ENCODE measurements around the gene DYNC1LI1. TPM values are rescaled to one million over a fixed set of nuclear protein-coding genes. Genes with fewer than 3 reads are reported as not detected.

The DYNC1LI1 gene
- total RNA-seq, 1 donor = 34.4 TPM

DNA sequence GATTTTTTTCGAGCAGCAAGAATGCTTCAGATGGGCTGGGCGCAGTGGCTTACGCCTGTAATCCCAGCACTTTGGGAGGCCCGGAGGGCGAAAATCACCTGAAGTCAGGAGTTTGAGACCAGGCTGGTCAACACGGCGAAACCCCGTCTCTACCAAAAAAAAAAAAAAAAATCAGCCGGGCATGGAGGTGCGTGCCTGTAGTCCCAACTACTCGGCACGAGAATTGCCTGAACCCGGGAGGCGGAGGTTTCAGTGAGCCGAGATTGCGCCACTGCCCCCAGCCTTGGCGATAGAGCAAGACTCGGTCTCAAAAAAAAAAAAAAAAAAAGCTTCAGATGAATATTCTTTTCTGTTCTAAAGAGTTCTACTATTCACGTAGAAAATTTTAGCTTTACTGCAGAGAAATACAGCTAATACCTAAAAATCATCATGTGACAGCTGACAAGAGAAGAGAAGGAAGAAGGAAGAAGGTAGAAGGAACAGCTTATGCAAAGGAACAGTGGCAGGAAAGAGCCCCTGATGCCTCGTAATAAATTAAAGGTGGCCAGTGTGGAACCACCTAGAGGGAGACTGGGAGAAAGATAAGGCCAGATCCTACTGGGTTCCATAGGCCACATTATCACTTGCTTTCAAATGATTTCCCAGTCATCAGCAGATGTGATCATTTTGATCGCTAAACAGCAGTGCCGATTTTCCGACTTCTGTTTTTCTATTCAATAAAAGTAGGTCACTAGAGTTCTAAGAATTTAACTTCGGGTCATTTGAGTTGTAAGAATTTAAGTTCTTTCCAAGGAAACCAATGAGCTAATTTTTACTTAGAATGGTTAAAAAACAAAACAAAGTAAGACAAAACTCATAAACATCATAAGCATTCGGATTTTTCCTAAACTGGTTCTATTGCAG is 69.5 kb downstream of the DYNC1LI1 start:
- Histone ChIP-seq H2AFZ (ENCODE audit: low read length) (no peak overlapping the region), H4K20me1 (ENCODE audit: insufficient read depth, low read length) (peaks cover 24% of the 10 kb centered on the region), H3K27me3 (ENCODE audit: insufficient read depth, low read length) (no peaks in the 10 kb centered on the region), H3K36me3 (ENCODE audit: insufficient read depth, low read length) (no peaks in the 10 kb centered on the region), H3K9me3 (ENCODE audit: low read depth, low read length) (no peaks in the 10 kb centered on the region), H3K79me2 (ENCODE audit: insufficient read depth, low read length) (peaks cover 50% of the 10 kb centered on the region), H3K27ac (ENCODE audit: low read depth, low read length) (peak overlapping the region; percentile 86), H3K4me2 (ENCODE audit: insufficient read depth, low read length) (peak overlapping the region; percentile 87), H3K4me1 (ENCODE audit: insufficient read depth, low read length) (peaks cover 13% of the 10 kb centered on the region), H3K4me3 (ENCODE audit: insufficient read depth, low read length) (peak overlapping the region; percentile 93)
- no peak for DNase-seq (ENCODE audit: insufficient read length, low spot score, missing footprints)
- TF ChIP-seq, protein P1, sequence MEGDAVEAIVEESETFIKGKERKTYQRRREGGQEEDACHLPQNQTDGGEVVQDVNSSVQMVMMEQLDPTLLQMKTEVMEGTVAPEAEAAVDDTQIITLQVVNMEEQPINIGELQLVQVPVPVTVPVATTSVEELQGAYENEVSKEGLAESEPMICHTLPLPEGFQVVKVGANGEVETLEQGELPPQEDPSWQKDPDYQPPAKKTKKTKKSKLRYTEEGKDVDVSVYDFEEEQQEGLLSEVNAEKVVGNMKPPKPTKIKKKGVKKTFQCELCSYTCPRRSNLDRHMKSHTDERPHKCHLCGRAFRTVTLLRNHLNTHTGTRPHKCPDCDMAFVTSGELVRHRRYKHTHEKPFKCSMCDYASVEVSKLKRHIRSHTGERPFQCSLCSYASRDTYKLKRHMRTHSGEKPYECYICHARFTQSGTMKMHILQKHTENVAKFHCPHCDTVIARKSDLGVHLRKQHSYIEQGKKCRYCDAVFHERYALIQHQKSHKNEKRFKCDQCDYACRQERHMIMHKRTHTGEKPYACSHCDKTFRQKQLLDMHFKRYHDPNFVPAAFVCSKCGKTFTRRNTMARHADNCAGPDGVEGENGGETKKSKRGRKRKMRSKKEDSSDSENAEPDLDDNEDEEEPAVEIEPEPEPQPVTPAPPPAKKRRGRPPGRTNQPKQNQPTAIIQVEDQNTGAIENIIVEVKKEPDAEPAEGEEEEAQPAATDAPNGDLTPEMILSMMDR (IDR thresholded peaks at IDR 0.05; ENCODE audit: extremely low read depth, low read depth, low read length) = no peak

DNA sequence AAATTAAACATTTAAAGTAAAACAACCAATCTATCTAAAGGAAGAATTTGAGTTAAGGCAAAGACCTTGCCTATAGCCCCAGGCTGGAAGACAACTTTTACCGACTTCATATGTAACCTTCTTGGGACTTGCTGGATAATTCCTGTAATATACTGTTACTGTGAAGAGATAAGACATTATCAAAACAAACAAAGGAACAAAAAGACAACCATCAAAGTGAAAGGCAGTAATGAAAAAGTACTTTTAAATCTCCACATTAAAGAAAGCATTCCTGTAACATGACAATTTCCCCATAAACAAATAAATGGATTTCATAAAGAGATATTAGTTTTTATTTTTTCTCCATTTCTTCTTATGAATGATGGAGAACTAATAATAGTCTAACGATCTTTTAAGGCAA is 70.4 kb downstream of the DYNC1LI1 start:
- TF ChIP-seq, protein P1 (IDR thresholded peaks at IDR 0.05; ENCODE audit: extremely low read depth, low read depth, low read length) = no peak
- no peak for DNase-seq (ENCODE audit: insufficient read length, low spot score, missing footprints)
- no peak overlapping the region for H3K4me3 ChIP-seq (ENCODE audit: insufficient read depth, low read length)
- peaks cover 24% of the 10 kb centered on the region for H4K20me1 ChIP-seq (ENCODE audit: insufficient read depth, low read length)
- H3K9me3 ChIP-seq (ENCODE audit: low read depth, low read length) = no peaks in the 10 kb centered on the region
- H3K27me3 ChIP-seq (ENCODE audit: insufficient read depth, low read length) = no peaks in the 10 kb centered on the region
- peak overlapping the region; percentile 87 for H3K4me2 ChIP-seq (ENCODE audit: insufficient read depth, low read length)
- peaks cover 13% of the 10 kb centered on the region for H3K4me1 ChIP-seq (ENCODE audit: insufficient read depth, low read length)
- H3K27ac ChIP-seq (ENCODE audit: low read depth, low read length) = no peak overlapping the region
- no peak overlapping the region for H2AFZ ChIP-seq (ENCODE audit: low read length)
- no peaks in the 10 kb centered on the region for H3K36me3 ChIP-seq (ENCODE audit: insufficient read depth, low read length)
- H3K79me2 ChIP-seq (ENCODE audit: insufficient read depth, low read length) = peaks cover 58% of the 10 kb centered on the region

- no peaks in the 10 kb centered on the region for H3K9me3 ChIP-seq (ENCODE audit: low read depth, low read length)
- H3K27me3 ChIP-seq (ENCODE audit: insufficient read depth, low read length) = no peaks in the 10 kb centered on the region
- TF ChIP-seq, protein P1 (IDR thresholded peaks at IDR 0.05; ENCODE audit: extremely low read depth, low read depth, low read length) = no peak
- peaks cover 63% of the 10 kb centered on the region for H3K79me2 ChIP-seq (ENCODE audit: insufficient read depth, low read length)
- H3K36me3 ChIP-seq (ENCODE audit: insufficient read depth, low read length) = no peaks in the 10 kb centered on the region
- H3K4me1 ChIP-seq (ENCODE audit: insufficient read depth, low read length) = peaks cover 13% of the 10 kb centered on the region
- no peak overlapping the region for H3K4me3 ChIP-seq (ENCODE audit: insufficient read depth, low read length)
- DNase-seq (ENCODE audit: insufficient read length, low spot score, missing footprints) = no peak
- no peak overlapping the region for H3K27ac ChIP-seq (ENCODE audit: low read depth, low read length)
- H4K20me1 ChIP-seq (ENCODE audit: insufficient read depth, low read length) = peaks cover 30% of the 10 kb centered on the region
- no peak overlapping the region for H2AFZ ChIP-seq (ENCODE audit: low read length)
- H3K4me2 ChIP-seq (ENCODE audit: insufficient read depth, low read length) = no peak overlapping the region
Observed at GRCh38 chr3:32499585-32499984, 71.1 kb downstream of the DYNC1LI1 start.

DNA sequence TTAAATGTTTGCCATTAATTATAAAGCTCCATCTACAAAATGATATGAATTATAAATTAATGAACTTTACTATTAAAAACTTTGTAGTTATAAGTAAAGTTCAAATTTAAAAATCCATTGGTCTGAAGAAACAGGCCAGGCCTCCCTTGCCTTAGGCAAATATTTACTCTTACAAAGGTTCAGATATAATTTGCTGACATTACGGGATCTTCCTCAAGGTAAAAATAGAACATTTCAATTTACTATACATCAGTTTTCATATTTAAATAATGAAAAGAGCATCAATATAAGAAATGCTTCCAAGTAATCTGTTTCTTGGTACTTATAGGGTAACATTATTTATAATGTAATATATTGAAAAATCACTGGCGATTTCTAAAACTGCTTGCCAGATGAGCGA is 71.7 kb downstream of the DYNC1LI1 start:
- Histone ChIP-seq H4K20me1 (ENCODE audit: insufficient read depth, low read length) (peaks cover 33% of the 10 kb centered on the region), H3K4me2 (ENCODE audit: insufficient read depth, low read length) (no peak overlapping the region), H3K27ac (ENCODE audit: low read depth, low read length) (no peak overlapping the region), H3K27me3 (ENCODE audit: insufficient read depth, low read length) (no peaks in the 10 kb centered on the region), H2AFZ (ENCODE audit: low read length) (no peak overlapping the region), H3K4me3 (ENCODE audit: insufficient read depth, low read length) (no peak overlapping the region), H3K79me2 (ENCODE audit: insufficient read depth, low read length) (peaks cover 69% of the 10 kb centered on the region), H3K36me3 (ENCODE audit: insufficient read depth, low read length) (no peaks in the 10 kb centered on the region), H3K9me3 (ENCODE audit: low read depth, low read length) (no peaks in the 10 kb centered on the region), H3K4me1 (ENCODE audit: insufficient read depth, low read length) (peaks cover 19% of the 10 kb centered on the region)
- TF ChIP-seq, protein P1 (IDR thresholded peaks at IDR 0.05; ENCODE audit: extremely low read depth, low read depth, low read length) = no peak
- DNase-seq (ENCODE audit: insufficient read length, low spot score, missing footprints) = no peak

Measured in osteoblast (primary cell).